Measurements from ENCODE around the gene ADAM23. TPM values are rescaled to one million over a fixed set of nuclear protein-coding genes. Genes with fewer than 3 reads are reported as not detected.

Gene ADAM23
- total RNA-seq, 1 experiment from 2014 or later: 24.6 TPM

DNA sequence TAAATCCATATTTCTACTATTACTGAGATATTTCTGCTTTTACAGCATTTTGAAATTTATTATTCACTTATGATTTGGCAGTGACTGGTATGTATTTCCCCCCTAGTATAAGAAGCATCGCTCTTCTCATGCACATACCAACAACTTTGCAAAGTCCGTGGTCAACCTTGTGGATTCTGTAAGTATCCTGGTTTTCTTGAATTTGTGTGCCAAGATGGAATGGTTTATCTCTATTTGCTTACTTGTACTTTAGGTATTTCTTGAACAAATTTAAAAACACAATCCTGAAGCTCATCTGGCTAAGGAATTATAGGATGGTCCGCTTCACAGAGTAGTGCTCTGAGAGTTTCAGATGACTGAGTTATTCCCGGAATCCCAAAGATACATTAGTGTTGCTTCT is 114.0 kb downstream of the ADAM23 start (continued):
- TF ChIP-seq, protein P1, sequence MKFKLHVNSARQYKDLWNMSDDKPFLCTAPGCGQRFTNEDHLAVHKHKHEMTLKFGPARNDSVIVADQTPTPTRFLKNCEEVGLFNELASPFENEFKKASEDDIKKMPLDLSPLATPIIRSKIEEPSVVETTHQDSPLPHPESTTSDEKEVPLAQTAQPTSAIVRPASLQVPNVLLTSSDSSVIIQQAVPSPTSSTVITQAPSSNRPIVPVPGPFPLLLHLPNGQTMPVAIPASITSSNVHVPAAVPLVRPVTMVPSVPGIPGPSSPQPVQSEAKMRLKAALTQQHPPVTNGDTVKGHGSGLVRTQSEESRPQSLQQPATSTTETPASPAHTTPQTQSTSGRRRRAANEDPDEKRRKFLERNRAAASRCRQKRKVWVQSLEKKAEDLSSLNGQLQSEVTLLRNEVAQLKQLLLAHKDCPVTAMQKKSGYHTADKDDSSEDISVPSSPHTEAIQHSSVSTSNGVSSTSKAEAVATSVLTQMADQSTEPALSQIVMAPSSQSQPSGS (CRISPR knock-in tag; IDR thresholded peaks at IDR 0.05; ENCODE audit: borderline replicate concordance, low read depth): no peak

DNA sequence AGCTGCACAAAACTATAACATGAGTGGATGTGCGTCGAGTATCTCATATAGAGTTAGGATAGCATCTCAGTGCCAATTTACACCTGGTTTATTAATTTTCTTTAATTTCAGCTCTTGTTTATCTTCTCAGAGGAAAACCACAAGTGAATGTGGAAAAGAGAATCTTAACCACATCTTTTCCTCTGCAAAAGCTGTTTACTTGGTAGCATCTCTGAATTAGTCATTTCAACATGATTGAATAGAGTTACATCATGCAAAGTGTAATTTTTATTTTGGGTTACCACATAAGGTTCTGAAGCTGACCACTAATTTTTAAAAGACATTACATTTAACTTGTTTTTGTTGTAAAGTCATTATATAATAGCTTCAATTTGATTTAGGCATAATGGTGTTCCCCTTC is 115.2 kb downstream of the ADAM23 start:
- Mint-ChIP-seq H3K36me3 (no peaks in the 10 kb centered on the region), H3K27me3 (ENCODE audit: low read depth) (no peaks in the 10 kb centered on the region), H3K4me3 (no peak overlapping the region), H3K4me1 (no peaks in the 10 kb centered on the region), H3K27ac (no peak overlapping the region), H3K9me3 (no peaks in the 10 kb centered on the region)
- TF ChIP-seq NR3C1 (CRISPR knock-in tag; conservative IDR thresholded peaks at IDR 0.05; ENCODE audit: low read depth): no peak
- ChIA-PET POLR2A (no interaction called here), CTCF (interaction anchor here (0.7 to 1.3 kb wide), 8 partner anchors 10 to 224 kb away, joined by 3 to 7 read pairs (median 4); no protein-coding TSS in a partner anchor)
- DNase-seq (ENCODE audit: low spot score): no peak
- ATAC-seq: no peak

DNA sequence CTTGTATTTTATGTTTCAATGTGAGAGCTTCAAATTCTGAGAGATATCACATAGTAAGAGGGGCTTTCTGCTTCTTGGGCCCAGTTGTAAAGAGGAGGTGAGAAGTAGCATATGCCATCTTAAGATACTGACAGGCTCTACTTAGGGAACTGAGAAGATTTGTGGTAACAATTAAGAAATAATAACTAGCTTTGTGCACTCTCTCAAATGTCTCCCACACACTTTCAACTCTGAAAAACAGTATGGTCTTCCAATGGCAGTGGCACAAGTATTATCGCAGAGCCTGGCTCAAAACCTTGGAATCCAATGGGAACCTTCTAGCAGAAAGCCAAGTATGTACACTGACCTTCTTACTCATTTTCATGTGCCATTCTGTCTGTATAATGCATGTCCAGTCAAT is 118.6 kb downstream of the ADAM23 start:
- POLR2A ChIA-PET: no interaction called here
- H3K9me3 Mint-ChIP-seq: no peaks in the 10 kb centered on the region
- H3K4me3 Mint-ChIP-seq: no peak overlapping the region
- no peaks in the 10 kb centered on the region for H3K27me3 Mint-ChIP-seq (ENCODE audit: low read depth)
- H3K4me1 Mint-ChIP-seq: no peaks in the 10 kb centered on the region
- H3K27ac Mint-ChIP-seq: no peak overlapping the region
- no peak for DNase-seq (ENCODE audit: low spot score)
- no peak for ATAC-seq
- CTCF ChIA-PET: no interaction called here
- no peaks in the 10 kb centered on the region for H3K36me3 Mint-ChIP-seq
- TF ChIP-seq, protein P2, sequence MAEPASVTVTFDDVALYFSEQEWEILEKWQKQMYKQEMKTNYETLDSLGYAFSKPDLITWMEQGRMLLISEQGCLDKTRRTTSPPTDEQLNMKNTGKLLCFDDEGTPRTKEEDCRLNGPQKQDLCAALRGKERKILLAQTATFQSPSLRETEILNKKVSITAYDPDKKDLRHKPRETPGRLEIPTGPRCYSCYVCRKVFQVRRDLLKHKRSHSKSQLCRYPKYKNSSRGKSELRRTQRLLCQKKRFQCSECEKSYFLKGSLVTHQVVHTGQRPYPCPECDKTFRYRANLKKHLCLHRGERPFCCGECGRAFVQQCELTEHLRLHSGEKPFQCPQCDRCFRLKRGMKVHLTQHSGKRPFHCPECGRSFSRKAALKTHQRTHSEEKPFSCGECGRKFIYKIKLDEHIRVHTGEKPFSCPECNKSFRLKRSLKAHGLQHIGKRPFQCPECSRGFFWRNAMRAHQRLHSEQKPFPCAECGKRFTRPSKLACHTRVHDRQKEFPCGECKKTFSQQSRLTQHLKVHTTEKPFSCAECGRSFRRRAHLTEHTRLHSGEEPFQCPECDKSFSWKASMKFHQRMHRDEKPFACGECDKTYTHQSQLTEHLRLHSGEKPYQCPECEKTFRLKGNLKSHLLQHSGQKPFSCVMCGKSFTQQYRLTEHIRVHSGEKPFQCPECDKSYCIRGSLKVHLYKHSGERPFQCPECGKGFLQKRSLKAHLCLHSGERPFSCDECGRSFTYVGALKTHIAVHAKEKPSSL (CRISPR knock-in tag; conservative IDR thresholded peaks at IDR 0.05): no peak

DNA sequence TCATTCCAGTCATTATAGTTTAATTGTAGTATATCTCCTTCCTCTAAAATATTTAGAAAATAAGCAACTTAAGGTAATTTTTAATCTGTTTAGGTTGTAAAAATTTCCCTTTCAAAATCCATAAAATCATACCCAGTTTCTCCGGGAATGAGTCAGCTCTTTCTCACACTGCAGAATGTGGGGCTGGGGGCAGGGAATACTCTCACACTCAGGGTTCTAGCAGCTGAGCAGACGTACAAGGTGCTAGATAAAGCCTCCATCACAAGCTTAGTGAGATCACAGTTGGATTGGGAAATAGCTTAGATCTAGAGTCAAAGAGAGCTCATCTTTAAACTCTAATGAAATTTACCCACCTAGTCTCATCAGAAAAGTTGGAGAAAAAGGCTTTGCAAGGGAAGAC is 119.0 kb downstream of the ADAM23 start:
- H3K4me3 Mint-ChIP-seq: no peak overlapping the region
- no peaks in the 10 kb centered on the region for H3K36me3 Mint-ChIP-seq
- H3K27me3 Mint-ChIP-seq (ENCODE audit: low read depth): no peaks in the 10 kb centered on the region
- no peak for ATAC-seq
- H3K9me3 Mint-ChIP-seq: no peaks in the 10 kb centered on the region
- no peaks in the 10 kb centered on the region for H3K4me1 Mint-ChIP-seq
- CTCF ChIA-PET: no interaction called here
- POLR2A ChIA-PET: no interaction called here
- DNase-seq (ENCODE audit: low spot score): no peak
- TF ChIP-seq ZNF121 (CRISPR knock-in tag; IDR thresholded peaks at IDR 0.05) (no peak), RELA (CRISPR knock-in tag; IDR thresholded peaks at IDR 0.05; ENCODE audit: borderline replicate concordance) (no peak), NR3C1 (CRISPR knock-in tag; conservative IDR thresholded peaks at IDR 0.05; ENCODE audit: low read depth) (no peak), ZBTB21 (CRISPR knock-in tag; IDR thresholded peaks at IDR 0.05; ENCODE audit: borderline replicate concordance) (no peak), ZNF263 (CRISPR knock-in tag; IDR thresholded peaks at IDR 0.05; ENCODE audit: low read depth) (no peak), GTF2I (CRISPR knock-in tag; conservative IDR thresholded peaks at IDR 0.05) (no peak), SOX15 (CRISPR knock-in tag; IDR thresholded peaks at IDR 0.05) (no peak), NR2C2 (CRISPR knock-in tag; IDR thresholded peaks at IDR 0.05) (no peak)
- TF ChIP-seq, protein P3, sequence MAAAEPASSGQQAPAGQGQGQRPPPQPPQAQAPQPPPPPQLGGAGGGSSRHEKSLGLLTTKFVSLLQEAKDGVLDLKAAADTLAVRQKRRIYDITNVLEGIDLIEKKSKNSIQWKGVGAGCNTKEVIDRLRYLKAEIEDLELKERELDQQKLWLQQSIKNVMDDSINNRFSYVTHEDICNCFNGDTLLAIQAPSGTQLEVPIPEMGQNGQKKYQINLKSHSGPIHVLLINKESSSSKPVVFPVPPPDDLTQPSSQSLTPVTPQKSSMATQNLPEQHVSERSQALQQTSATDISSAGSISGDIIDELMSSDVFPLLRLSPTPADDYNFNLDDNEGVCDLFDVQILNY (CRISPR knock-in tag; IDR thresholded peaks at IDR 0.05): no peak
- TF ChIP-seq, protein P4, sequence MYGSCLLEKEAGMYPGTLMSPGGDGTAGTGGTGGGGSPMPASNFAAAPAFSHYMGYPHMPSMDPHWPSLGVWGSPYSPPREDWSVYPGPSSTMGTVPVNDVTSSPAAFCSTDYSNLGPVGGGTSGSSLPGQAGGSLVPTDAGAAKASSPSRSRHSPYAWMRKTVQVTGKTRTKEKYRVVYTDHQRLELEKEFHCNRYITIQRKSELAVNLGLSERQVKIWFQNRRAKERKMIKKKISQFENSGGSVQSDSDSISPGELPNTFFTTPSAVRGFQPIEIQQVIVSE (CRISPR knock-in tag; IDR thresholded peaks at IDR 0.05; ENCODE audit: borderline replicate concordance): no peak
- TF ChIP-seq, protein P1 (CRISPR knock-in tag; IDR thresholded peaks at IDR 0.05; ENCODE audit: borderline replicate concordance, low read depth): no peak
- TF ChIP-seq, protein P5, sequence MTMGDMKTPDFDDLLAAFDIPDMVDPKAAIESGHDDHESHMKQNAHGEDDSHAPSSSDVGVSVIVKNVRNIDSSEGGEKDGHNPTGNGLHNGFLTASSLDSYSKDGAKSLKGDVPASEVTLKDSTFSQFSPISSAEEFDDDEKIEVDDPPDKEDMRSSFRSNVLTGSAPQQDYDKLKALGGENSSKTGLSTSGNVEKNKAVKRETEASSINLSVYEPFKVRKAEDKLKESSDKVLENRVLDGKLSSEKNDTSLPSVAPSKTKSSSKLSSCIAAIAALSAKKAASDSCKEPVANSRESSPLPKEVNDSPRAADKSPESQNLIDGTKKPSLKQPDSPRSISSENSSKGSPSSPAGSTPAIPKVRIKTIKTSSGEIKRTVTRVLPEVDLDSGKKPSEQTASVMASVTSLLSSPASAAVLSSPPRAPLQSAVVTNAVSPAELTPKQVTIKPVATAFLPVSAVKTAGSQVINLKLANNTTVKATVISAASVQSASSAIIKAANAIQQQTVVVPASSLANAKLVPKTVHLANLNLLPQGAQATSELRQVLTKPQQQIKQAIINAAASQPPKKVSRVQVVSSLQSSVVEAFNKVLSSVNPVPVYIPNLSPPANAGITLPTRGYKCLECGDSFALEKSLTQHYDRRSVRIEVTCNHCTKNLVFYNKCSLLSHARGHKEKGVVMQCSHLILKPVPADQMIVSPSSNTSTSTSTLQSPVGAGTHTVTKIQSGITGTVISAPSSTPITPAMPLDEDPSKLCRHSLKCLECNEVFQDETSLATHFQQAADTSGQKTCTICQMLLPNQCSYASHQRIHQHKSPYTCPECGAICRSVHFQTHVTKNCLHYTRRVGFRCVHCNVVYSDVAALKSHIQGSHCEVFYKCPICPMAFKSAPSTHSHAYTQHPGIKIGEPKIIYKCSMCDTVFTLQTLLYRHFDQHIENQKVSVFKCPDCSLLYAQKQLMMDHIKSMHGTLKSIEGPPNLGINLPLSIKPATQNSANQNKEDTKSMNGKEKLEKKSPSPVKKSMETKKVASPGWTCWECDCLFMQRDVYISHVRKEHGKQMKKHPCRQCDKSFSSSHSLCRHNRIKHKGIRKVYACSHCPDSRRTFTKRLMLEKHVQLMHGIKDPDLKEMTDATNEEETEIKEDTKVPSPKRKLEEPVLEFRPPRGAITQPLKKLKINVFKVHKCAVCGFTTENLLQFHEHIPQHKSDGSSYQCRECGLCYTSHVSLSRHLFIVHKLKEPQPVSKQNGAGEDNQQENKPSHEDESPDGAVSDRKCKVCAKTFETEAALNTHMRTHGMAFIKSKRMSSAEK (CRISPR knock-in tag; IDR thresholded peaks at IDR 0.05; ENCODE audit: borderline replicate concordance): no peak
- no peak overlapping the region for H3K27ac Mint-ChIP-seq

Measured in WTC11 (cell line).